CD8-positive, alpha-beta memory T cell (primary cell): ENCODE measurements around the gene GALNS. TPM values are rescaled to one million over a fixed set of nuclear protein-coding genes. Genes with fewer than 3 reads are reported as not detected.

Experiments
- CTCF ChIA-PET: fragments of 350-600 bp; sonication (Branson Sonifier 250); formaldehyde crosslinking; loops from one replicate; lab custom pipeline; 2021; ENCODE audit warnings: antibody characterized with exemption; lab: Charles Lee
- POLR2A ChIA-PET: fragments of 350-600 bp; sonication (Branson Sonifier 250); formaldehyde crosslinking; loops from one replicate; lab custom pipeline; 2021; ENCODE audit warnings: antibody characterized with exemption; lab: Charles Lee
- DNase-seq, 5 donors: peaks; one replicate each; pipeline versions ENCODE4 v3.0.0 to v3.0.0-alpha.2; 2020 to 2022; ENCODE audit warnings: mixed read lengths in 1 of 5
- H3K27ac ChIP-seq: one replicate; pipeline ENCODE4 v1.7.0; 2013; ENCODE audit warnings: low read depth, mild to moderate bottlenecking, low read length, moderate library complexity
- H3K27me3 ChIP-seq: 2 replicates; pipeline ENCODE4 v1.7.0; 2013; ENCODE audit warnings: low read length, mild to moderate bottlenecking; ENCODE audit not compliant: insufficient read depth, poor library complexity, severe bottlenecking
- H3K36me3 ChIP-seq: 2 replicates; pipeline ENCODE4 v1.7.0; 2013; ENCODE audit warnings: mild to moderate bottlenecking, low read length, moderate library complexity; ENCODE audit not compliant: insufficient read depth
- H3K4me1 ChIP-seq: 2 replicates; pipeline ENCODE4 v1.7.0; 2013; ENCODE audit warnings: mild to moderate bottlenecking, low read length, moderate library complexity; ENCODE audit not compliant: insufficient read depth
- H3K4me3 ChIP-seq: 2 replicates; pipeline ENCODE4 v1.7.0; 2013; ENCODE audit warnings: mild to moderate bottlenecking, low read length
- H3K9me3 ChIP-seq: 2 replicates; pipeline ENCODE4 v1.7.0; 2013; ENCODE audit warnings: mild to moderate bottlenecking, low read length
- H3K27ac Mint-ChIP-seq, 8 donors: one replicate each; pipeline ENCODE4 v1.8.0; 2020 to 2021; ENCODE audit warnings: mixed read lengths in 8 of 8, mild to moderate bottlenecking in 6 of 8, inconsistent platforms in 3 of 8, moderate library complexity in 3 of 8
- H3K27me3 Mint-ChIP-seq, 2 donors: one replicate each; pipeline ENCODE4 v1.8.0; 2020 to 2021; ENCODE audit warnings: mixed read lengths in 2 of 2, mild to moderate bottlenecking in 1 of 2, moderate library complexity in 1 of 2
- H3K36me3 Mint-ChIP-seq, 3 donors: one replicate each; pipeline ENCODE4 v1.8.0; 2020 to 2021; ENCODE audit warnings: mixed read lengths in 3 of 3, inconsistent platforms in 1 of 3, mild to moderate bottlenecking in 1 of 3
- H3K4me1 Mint-ChIP-seq, 3 donors: one replicate each; pipeline ENCODE4 v1.8.0; 2020 to 2021; ENCODE audit warnings: mixed read lengths in 3 of 3, inconsistent platforms in 1 of 3, mild to moderate bottlenecking in 1 of 3
- H3K4me3 Mint-ChIP-seq, 7 donors: one replicate each; pipeline ENCODE4 v1.8.0; 2020 to 2021; ENCODE audit warnings: mixed read lengths in 7 of 7, mild to moderate bottlenecking in 6 of 7, moderate library complexity in 4 of 7, inconsistent platforms in 2 of 7
- H3K9me3 Mint-ChIP-seq, 5 donors: one replicate each; pipeline ENCODE4 v1.8.0; 2020 to 2022; ENCODE audit warnings: mixed read lengths in 5 of 5, mild to moderate bottlenecking in 3 of 5, moderate library complexity in 2 of 5, inconsistent platforms in 1 of 5
- polyA plus RNA-seq: library from polyadenylated mRNA; unstranded; fragments of 300-500 nt; fragmentation: Illumina TruSeq; gene quantifications from one replicate; pipeline ENCODE4 v1.2.3, GENCODE V29; 2021
- total RNA-seq, 2 experiments: library from RNA; stranded (reverse); gene quantifications; one replicate each; pipeline ENCODE4 v1.2.3, GENCODE V29; 2021

The GALNS gene
- total and polyA plus RNA-seq, 3 experiments from 2014 or later: 13.0 to 22.5 (median 19.2) TPM

DNA sequence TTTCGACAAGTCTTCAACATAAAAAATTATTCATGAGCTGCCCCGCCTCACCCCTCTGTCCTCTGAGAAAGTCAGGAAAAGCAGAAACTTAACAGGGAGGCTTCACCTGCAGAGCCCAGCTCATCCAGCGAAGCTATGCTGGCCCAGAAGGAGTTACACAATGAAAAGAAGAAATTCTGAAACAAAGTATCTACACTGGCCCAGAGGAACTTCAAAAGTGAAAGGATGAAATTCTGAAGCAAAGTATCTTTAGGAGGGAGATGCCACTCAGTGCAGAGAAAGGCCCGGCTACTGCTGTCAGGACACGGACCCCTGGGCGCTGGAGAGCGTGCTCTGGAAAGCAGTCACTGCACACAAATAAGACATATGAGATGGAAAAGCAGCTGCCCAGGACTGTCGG lies 1.6 kb downstream of the GALNS start:
- H3K4me1 Mint-ChIP-seq: peaks cover 25 to 49% (median 40%) of the 10 kb centered on the region in 3 donors
- peaks cover 0 to 43% (median 1%) of the 10 kb centered on the region in 3 donors for H3K36me3 Mint-ChIP-seq
- POLR2A ChIA-PET: interaction anchor here (1.8 kb wide), 1 partner anchor 43 kb away, joined by 5 read pairs; the partner anchor contains the start of gene APRT
- peaks cover 16% of the 10 kb centered on the region for H3K36me3 ChIP-seq
- H3K27ac Mint-ChIP-seq: peak overlapping the region in 7 of 8 donors; percentile 28 to 90 (median 82)
- CTCF ChIA-PET: interaction anchor here (1.3 kb wide), 2 partner anchors 46 to 118 kb away, joined by 3 to 4 read pairs; no protein-coding TSS in a partner anchor
- no peak overlapping the region for H3K4me3 ChIP-seq
- H3K9me3 ChIP-seq: no peaks in the 10 kb centered on the region
- DNase-seq: peak in 1 of 5 donors; percentile 7
- H3K27me3 Mint-ChIP-seq: peaks cover 0 to 2% of the 10 kb centered on the region in 2 donors
- no peak overlapping the region for H3K27ac ChIP-seq
- peak overlapping the region; percentile 66 to 85 (median 74) for H3K4me3 Mint-ChIP-seq
- no peaks in the 10 kb centered on the region for H3K9me3 Mint-ChIP-seq
- no peaks in the 10 kb centered on the region for H3K27me3 ChIP-seq
- peaks cover 33% of the 10 kb centered on the region for H3K4me1 ChIP-seq

DNA sequence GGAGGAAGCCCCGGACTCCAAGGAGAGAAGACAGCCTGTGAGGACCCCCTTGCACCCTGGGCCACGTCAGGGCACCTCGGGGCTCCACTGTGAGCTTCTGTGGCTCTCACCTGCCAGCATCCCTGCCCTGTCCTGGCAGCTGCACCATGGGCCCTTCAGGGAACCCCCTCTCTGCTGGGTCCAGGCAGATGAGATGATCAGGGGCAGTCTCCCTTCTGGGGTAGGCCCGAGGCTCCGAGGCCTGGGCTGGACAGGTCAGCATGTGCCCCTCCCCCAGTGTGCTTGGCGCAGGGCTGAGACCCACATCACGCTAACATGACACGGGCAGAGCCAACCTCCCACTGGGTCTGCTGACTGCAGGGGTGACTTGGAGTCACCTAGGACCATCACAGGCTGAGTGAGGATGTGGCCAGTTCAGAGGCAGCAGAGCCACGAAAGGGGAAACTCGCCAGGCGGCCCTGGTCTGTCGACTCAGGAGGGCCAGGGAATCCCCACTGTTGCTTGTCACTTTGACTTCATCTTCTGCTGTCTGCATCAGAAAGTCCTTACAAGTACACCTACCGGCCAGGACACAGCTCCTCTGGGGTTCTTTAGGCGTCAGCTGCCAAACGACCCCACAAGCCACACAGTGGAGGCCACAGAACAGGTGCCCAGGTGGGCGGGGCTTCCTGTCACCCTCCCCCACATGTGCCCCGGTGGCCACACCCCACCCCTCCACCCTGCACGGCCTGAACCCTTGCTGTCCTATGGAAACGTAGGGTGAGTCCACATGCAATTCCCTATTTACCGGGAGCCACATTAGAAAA lies 2.2 kb downstream of the GALNS start:
- Mint-ChIP-seq H3K4me1 (peaks cover 25 to 49% (median 40%) of the 10 kb centered on the region in 3 donors), H3K4me3 (peak overlapping the region in 6 of 7 donors; percentile 66 to 85 (median 74)), H3K36me3 (peaks cover 0 to 39% (median 1%) of the 10 kb centered on the region in 3 donors), H3K27ac (peak overlapping the region in 5 of 8 donors; percentile 29 to 90 (median 60)), H3K27me3 (peaks cover 0 to 2% of the 10 kb centered on the region in 2 donors), H3K9me3 (no peaks in the 10 kb centered on the region)
- Histone ChIP-seq H3K36me3 (peaks cover 10% of the 10 kb centered on the region), H3K27me3 (no peaks in the 10 kb centered on the region), H3K4me1 (peaks cover 33% of the 10 kb centered on the region), H3K4me3 (no peak overlapping the region), H3K27ac (no peak overlapping the region), H3K9me3 (no peaks in the 10 kb centered on the region)
- DNase-seq: peak in 4 of 5 donors; percentile 19 to 53 (median 29)
- CTCF ChIA-PET: interaction anchor here (1.0 to 1.3 kb wide), 3 partner anchors 45 to 117 kb away, joined by 3 to 4 read pairs (median 4); no protein-coding TSS in a partner anchor
- POLR2A ChIA-PET: interaction anchor here (1.8 kb wide), 1 partner anchor 42 kb away, joined by 5 read pairs; the partner anchor contains the start of gene APRT

DNA sequence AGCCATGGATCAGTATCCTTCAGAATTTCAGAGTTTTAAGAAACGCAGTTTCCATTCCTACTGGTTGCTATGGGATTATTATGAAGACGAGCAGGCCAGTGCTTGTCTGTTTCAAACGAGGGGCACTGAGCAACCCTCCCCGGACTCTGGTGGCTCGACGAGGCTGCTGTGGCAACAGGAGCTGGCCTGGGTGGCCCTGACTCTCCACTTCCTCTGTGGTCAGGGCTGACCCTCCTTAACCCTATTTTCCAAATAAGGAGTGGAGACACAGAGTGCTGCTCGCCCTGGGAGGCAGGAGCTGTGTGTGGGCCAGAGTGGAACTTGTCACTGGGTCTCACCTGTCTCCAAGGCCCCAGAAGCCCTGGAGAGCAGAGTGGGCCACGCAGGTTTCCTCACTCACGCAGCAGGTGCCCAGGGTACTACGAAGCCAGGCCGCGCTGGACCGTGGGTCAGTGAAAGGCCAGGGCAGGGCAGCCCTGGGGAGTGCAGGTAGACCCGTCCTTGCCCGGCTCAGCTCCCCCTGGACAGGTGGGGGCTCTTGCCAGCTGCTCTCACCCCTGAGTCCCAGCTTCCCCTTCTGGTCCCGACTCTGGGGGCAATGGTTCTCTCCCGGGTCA lies 3.3 kb downstream of the GALNS start:
- ChIA-PET POLR2A (no interaction called here), CTCF (interaction anchor here (1.0 to 1.6 kb wide), 2 partner anchors 38 to 116 kb away, joined by 4 read pairs; no protein-coding TSS in a partner anchor)
- Histone ChIP-seq H3K4me3 (no peak overlapping the region), H3K27me3 (no peaks in the 10 kb centered on the region), H3K36me3 (no peaks in the 10 kb centered on the region), H3K27ac (no peak overlapping the region), H3K9me3 (no peaks in the 10 kb centered on the region), H3K4me1 (peaks cover 24% of the 10 kb centered on the region)
- DNase-seq: no peak
- Mint-ChIP-seq H3K4me3 (peak overlapping the region in 1 of 7 donors; percentile 20), H3K27ac (no peak overlapping the region), H3K36me3 (peaks cover 0 to 34% (median 1%) of the 10 kb centered on the region in 3 donors), H3K27me3 (peaks cover 0 to 2% of the 10 kb centered on the region in 2 donors), H3K9me3 (no peaks in the 10 kb centered on the region), H3K4me1 (peaks cover 22 to 39% (median 33%) of the 10 kb centered on the region in 3 donors)

DNA sequence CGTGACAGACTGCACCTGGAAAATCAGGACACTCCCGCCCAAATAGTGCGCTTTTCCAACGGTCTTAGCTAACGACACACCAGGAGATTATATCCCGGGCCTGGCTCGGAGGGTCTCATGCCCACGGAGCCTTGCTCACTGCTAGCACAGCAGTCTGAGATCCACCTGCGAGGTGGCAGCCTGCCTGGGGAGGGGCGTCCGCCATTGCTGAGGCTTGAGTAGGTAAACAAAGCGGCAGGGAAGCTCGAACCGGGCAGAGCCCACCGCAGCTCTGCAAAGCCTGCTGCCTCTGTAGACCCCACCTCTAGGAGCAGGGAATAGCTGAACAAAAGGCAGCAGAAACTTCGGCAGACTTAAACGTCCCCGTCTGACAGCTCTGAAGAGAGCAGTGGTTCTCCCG lies 5.1 kb downstream of the GALNS start:
- POLR2A ChIA-PET: no interaction called here
- no peaks in the 10 kb centered on the region for H3K27me3 Mint-ChIP-seq

DNA sequence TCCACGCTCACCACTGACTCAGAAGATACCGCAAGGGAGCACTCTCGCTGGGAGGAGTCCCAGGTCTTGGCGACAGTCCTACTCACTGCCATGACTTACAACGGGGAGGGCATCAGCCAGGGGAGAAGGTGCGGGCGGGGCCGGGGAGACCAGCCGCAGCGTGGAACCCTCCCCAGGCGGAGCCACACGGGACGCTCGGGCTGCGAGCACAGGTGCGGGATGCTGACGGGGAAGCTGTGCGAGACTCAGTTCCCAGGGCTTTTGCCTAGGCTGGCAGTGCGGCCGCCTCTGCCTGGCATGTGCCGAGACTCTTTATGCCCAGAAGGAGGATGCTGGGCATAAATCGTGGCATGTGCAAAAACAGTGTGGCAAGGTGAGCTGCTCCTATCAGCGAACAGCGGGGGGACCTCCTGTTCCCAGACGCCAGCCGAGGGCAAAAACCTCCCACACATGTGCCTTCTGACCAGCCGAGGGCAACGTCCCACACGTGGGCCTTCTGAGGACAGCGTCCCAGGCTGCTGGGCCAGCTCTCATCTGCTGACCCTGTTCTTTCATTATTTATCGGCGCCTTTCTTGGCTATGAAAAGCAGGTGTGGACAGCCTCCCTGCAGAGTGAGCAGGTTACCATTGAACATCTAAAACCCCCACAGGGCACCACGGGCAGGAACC lies 6.1 kb downstream of the GALNS start:
- no peak overlapping the region for H3K4me3 Mint-ChIP-seq
- Histone ChIP-seq H3K27ac (no peak overlapping the region), H3K36me3 (no peaks in the 10 kb centered on the region), H3K27me3 (no peaks in the 10 kb centered on the region), H3K4me3 (no peak overlapping the region), H3K4me1 (peaks cover 11% of the 10 kb centered on the region), H3K9me3 (no peaks in the 10 kb centered on the region)
- CTCF ChIA-PET: interaction anchor here (1.1 to 1.5 kb wide), 2 partner anchors 39 to 113 kb away, joined by 3 to 5 read pairs; partner anchors contain the start of gene APRT
- no peaks in the 10 kb centered on the region for H3K9me3 Mint-ChIP-seq
- peaks cover 11 to 24% (median 19%) of the 10 kb centered on the region in 3 donors for H3K4me1 Mint-ChIP-seq
- POLR2A ChIA-PET: no interaction called here
- DNase-seq: no peak
- H3K36me3 Mint-ChIP-seq: peaks cover 0 to 34% (median 0%) of the 10 kb centered on the region in 3 donors
- H3K27ac Mint-ChIP-seq: peak overlapping the region in 1 of 8 donors; percentile 70
- no peaks in the 10 kb centered on the region for H3K27me3 Mint-ChIP-seq

More for the DNA sequence above, 5.1 kb downstream of the GALNS start:
- no peak overlapping the region for H3K4me3 Mint-ChIP-seq
- peak overlapping the region in 2 of 8 donors; percentile 2 to 33 for H3K27ac Mint-ChIP-seq
- Histone ChIP-seq H3K27ac (no peak overlapping the region), H3K9me3 (no peaks in the 10 kb centered on the region), H3K27me3 (no peaks in the 10 kb centered on the region), H3K4me3 (no peak overlapping the region), H3K4me1 (peaks cover 16% of the 10 kb centered on the region), H3K36me3 (no peaks in the 10 kb centered on the region)
- no peak for DNase-seq
- no peaks in the 10 kb centered on the region for H3K9me3 Mint-ChIP-seq
- H3K4me1 Mint-ChIP-seq: peaks cover 13 to 26% (median 23%) of the 10 kb centered on the region in 3 donors
- CTCF ChIA-PET: interaction anchor here (1.1 to 1.5 kb wide), 3 partner anchors 19 to 114 kb away, joined by 3 to 5 read pairs (median 3); partner anchors contain the start of gene APRT
- peaks cover 0 to 29% (median 0%) of the 10 kb centered on the region in 3 donors for H3K36me3 Mint-ChIP-seq

DNA sequence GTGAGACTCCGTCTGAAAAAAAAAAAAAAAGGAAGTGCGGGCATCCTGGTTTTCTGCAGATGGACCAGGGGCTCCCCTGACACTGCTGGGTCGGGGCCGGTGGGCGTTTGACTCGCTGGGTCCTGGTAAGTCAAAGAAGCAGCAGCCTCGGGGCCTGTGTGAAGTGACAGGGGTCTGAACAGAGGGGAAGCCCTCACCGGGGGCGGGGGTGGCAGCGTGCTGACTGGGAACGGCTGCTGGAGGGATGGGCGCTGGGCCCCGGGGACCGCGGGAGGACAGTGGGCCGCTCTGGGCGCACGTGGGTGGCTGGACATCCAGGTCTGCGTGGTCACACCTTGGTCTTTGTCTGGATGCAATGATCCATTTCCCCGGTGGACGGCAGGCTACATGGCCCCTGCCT lies 8.2 kb downstream of the GALNS start:
- no peaks in the 10 kb centered on the region for H3K4me1 ChIP-seq
- ChIA-PET CTCF (interaction anchor here (1.1 to 1.4 kb wide), 2 partner anchors 8 to 771 kb away, joined by 3 read pairs; no protein-coding TSS in a partner anchor), POLR2A (no interaction called here)
- H3K4me3 ChIP-seq: no peak overlapping the region
- Mint-ChIP-seq H3K27ac (no peak overlapping the region), H3K4me1 (peaks cover 2 to 10% (median 6%) of the 10 kb centered on the region in 3 donors), H3K36me3 (peaks cover 0 to 37% (median 0%) of the 10 kb centered on the region in 3 donors), H3K27me3 (no peaks in the 10 kb centered on the region), H3K4me3 (no peak overlapping the region), H3K9me3 (no peaks in the 10 kb centered on the region)
- H3K27me3 ChIP-seq: no peaks in the 10 kb centered on the region
- H3K9me3 ChIP-seq: no peaks in the 10 kb centered on the region
- H3K36me3 ChIP-seq: no peaks in the 10 kb centered on the region
- H3K27ac ChIP-seq: no peak overlapping the region
- DNase-seq: no peak

DNA sequence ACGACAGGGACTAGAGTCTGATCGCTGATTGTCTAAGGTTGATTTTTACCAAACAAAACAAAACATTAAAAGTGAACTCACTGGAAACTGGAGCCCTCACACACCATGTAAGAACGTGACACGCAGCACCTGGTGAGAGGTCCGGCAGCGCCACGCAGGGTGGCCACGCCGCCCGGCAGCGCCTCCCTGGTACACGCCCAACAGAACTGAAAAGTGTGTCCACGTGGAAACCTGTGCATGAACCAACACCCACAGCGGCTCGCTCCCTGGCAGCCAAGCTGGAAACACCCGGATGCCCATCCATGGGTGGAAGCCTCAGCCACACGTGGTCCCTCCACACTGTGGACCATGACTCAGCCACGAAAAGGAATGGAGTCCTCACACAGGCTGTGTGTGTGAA lies 9.1 kb downstream of the GALNS start:
- POLR2A ChIA-PET: no interaction called here
- CTCF ChIA-PET: no interaction called here
- H3K27ac Mint-ChIP-seq: no peak overlapping the region

More for the DNA sequence above, 9.1 kb downstream of the GALNS start:
- Mint-ChIP-seq H3K4me1 (peaks cover 2 to 13% (median 6%) of the 10 kb centered on the region in 3 donors), H3K36me3 (peaks cover 0 to 44% (median 0%) of the 10 kb centered on the region in 3 donors), H3K9me3 (no peaks in the 10 kb centered on the region), H3K4me3 (no peak overlapping the region), H3K27me3 (no peaks in the 10 kb centered on the region)
- H3K36me3 ChIP-seq: no peaks in the 10 kb centered on the region
- no peaks in the 10 kb centered on the region for H3K27me3 ChIP-seq
- no peaks in the 10 kb centered on the region for H3K9me3 ChIP-seq
- no peaks in the 10 kb centered on the region for H3K4me1 ChIP-seq
- H3K27ac ChIP-seq: no peak overlapping the region
- no peak for DNase-seq
- H3K4me3 ChIP-seq: no peak overlapping the region
